GM19455 (cell line): ENCODE data around the gene FRS2.
"Not testable (repeated sequence)": the region's sequence is repeated elsewhere in the genome, so short reads cannot be mapped to it uniquely, and the experiment has no call there.

Experiments
- ATAC-seq: cut with Tn5 transposase; IDR thresholded peaks from one replicate; pipeline ENCODE4 v1.9.1; 2021; ENCODE audit not compliant: unreplicated experiment

The FRS2 gene

GRCh38 chr12:69570545-69571399 is 100.6 kb downstream of the FRS2 start:
- ATAC-seq = peak; percentile 68

GRCh38 chr12:69575346-69575745 is 105.2 kb downstream of the FRS2 start:
- no peak for ATAC-seq

DNA sequence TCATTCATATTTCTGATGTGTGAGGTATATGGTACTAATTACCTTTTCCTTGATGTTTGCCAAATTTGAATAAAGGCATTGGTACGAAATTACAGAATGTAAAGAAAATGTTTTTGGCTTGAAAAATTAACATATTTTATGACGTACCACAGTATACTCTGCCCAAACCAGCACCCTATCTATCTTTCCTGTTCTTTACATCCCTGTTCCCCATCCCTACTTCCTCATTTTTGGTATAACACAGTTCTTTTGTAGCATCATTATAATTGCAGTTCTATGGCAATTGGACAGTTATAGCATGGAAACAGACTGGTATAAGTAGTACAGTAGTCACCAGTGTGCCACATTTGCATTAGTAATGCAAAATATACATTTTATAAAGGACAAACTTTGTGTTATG is 108.1 kb downstream of the FRS2 start:
- ATAC-seq = no peak

DNA sequence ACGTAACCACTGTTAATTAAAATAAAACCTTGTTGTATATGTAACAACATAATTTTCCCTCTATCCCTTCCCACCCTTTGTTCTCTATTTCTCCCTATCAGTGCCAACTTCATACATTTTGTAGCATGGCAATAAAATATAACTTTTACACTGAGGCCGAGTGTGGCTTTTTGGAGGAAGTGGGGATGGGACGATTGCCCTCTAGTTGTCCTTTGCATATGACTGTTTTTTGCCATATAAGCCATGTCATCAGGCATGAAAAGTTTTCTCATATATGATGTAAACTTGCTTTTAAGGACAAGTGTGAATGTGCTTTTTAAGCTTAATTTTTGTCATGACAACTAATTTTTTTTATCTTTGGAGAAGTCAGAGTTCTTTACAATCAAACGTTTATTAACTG is 108.8 kb downstream of the FRS2 start:
- no peak for ATAC-seq

GRCh38 chr12:69580074-69580473 is 109.9 kb downstream of the FRS2 start:
- no peak for ATAC-seq

DNA sequence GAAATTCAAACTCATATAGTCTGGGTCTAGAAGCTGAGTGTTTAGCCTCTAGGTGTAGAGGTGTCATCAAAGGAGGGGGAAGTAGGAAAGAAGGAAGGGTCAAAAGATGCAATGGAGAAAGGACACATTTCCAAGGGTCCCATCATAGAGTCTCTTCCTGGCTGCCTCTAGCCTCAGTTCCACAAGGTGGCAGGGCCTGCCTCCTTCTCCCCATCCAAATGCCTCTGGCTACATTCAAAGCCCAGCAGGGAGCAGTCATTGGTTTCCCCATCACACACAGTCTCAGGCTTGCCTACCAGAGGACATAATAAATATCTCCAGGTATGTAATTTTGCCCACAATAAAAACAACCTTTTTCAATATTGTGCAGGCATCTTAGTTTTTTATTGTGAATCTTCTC is 113.0 kb downstream of the FRS2 start:
- no peak for ATAC-seq

DNA sequence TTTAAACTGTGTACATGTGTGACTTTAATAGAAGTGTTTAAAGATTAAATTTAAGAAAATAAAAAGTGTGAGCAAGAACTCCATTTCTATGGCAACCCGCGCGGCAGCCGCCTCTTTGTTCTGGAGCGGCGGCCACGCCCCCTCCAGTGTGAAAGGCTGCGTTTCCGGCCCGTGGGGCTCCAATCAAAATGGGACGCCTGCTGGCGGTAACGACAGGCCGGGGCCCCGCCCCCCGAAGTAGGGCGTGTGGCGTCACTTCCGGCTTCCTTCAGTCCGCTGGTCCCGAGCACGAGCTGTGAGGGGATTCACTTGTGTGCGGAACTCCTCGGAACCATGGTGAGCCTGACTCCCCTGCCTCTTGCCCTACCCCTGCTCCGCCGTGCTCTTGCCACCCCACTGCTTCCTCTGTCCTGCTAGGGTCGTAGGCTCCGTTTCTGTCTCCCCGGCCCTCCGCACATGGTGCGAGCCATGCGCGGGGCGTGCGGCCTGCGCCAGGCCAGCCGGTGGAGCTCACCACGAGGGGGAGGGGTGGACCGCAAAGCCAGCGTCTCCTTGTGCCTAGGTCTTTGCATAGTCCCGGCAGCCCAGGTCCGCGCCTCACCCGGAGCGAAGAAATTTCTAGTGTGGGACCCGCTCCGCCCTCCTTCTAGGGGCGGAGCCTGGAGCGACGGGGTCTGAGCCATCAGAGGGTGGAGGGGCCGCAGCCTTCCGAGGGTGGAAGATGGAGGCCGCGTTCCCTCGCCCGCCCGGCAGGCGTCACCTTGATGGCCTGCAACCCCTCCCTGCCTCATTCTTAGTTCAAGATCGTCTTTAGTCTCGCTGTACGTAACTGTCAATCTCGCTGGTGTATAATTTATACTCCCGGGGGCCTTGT is 115.2 kb downstream of the FRS2 start, which contains the start of gene CCT2:
TSS of gene CCT2 (plus strand) at position 271 of the 874 bp plus-strand sequence. CDS start at position 334, 63 bp downstream.
- ATAC-seq = peak; percentile 97

GRCh38 chr12:69588527-69588926 is 118.3 kb downstream of the FRS2 start:
- no peak for ATAC-seq

- ATAC-seq = no peak
Observed at GRCh38 chr12:69589082-69589481, 118.9 kb downstream of the FRS2 start.

- no peak for ATAC-seq
Observed at GRCh38 chr12:69595689-69596088, 125.5 kb downstream of the FRS2 start.

DNA sequence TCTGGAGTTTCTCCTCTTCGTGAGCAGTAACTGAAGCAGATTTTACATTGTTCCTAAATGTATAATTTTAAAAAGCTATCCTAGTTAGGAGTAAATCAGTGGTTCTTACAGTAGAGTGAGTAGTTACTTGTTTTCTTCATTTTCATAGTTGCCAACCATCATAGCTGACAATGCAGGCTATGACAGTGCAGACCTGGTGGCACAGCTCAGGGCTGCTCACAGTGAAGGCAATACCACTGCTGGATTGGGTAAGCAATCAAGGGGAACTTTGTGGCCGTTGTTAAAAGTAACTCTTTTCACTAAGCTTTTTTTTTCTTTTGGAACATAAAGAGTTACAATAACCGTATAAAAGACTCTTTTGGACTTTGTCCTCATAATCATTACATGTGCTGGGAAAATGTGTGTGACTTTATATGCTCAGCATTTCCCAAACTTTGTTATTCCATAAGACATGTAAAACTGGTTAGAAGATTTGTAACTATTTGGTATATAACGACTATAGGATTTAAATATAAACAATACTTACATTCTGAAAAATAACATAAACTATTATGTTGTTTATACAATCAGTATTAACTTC is 128.1 kb downstream of the FRS2 start:
- no peak for ATAC-seq

DNA sequence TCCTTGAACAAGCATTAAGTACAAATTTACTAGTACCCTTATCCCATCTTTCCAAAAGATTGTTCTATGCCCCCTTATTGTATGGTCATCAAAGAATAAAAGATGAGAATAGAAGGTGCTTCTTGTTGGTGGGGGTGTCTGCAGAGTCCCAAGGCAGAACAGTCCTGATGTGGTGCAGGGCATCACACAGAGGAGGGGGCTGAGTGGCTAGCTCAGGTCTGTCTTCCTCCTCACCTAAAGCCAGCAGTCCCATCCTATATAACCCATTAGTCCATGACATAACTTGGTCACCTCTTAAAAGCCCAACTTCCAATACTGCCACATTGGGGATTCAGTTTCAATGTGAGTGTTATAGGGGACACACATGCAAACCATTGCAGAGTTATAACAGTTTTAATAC is 130.6 kb downstream of the FRS2 start:
- no peak for ATAC-seq

DNA sequence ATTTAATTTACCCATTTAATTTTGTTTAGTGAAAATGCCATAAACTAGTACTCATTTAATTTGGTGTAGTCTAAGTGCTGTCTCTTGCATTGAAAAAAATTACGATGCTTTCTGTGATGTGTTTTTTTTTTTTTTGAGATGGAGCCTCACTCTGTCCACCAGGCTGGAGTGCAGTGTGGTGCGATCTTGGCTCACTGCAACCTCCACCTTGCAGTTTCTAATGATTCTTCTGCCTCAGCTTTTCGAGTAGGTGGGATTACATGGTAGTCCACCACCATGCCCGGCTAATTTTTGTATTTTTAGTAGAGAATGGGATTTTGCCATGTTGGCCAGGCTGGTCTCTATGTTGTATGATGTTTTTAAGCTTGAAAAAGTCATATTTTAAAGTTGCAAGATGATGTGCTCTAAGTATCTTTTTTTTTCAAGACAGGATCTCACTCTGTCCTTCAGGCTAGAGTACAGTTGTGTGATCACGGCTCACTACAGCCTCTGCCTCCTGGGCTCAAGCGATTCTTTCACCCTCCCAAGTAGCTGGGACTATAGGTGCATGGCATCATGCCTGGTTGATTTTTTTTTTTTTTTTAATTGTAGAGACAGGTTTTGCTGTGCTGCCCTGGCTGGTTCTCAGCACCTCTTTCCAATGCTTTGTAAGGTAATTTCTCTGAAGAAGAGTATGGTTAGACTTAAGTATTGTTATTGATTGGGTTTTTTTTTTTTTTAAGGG is 131.9 kb downstream of the FRS2 start:
- no peak for ATAC-seq

DNA sequence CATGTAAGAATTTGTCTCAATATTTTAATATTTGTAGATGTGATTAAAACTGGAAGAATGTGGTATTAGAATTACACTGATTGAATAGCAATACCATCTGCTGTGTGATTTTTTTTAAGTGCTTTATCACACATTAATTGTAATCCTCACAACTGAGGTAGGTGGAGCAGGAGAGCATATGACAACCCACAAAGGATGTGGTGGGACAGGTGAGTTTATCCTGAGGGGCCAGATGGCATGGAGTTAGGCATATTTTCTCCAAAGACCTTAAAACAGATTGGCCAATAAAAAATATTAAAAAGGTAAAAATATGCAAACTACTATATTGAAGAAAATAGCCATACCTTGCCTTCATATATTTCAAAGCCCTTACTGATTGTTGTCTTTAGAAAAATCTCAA is 132.8 kb downstream of the FRS2 start:
- ATAC-seq = no peak

- not testable (repeated sequence) for ATAC-seq
Observed at GRCh38 chr12:69603556-69603955, 133.4 kb downstream of the FRS2 start.

GRCh38 chr12:69604275-69604674 is 134.1 kb downstream of the FRS2 start:
- ATAC-seq = not testable (repeated sequence)

- no peak for ATAC-seq
Observed at GRCh38 chr12:69608114-69608513, 137.9 kb downstream of the FRS2 start.

DNA sequence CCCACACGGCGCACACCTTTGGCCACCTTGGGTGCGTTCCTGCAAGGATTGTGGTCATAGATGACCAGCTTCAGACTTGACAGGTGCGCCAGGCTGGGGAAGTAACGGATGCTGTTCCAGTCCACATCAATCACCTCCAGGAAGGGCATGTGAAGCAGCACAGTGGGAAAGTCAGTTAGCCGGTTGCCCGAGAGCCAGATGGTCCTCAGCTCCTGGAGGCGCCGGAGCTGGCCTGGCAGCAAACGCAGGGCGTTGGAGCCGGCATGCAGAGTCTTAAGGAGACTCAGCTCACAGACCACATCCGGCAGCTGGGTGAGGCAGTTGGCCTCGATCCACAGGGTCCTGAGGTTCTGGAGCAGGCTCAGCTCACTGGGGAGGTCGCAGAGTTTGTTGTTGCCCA is 139.9 kb downstream of the FRS2 start:
- no peak for ATAC-seq

- no peak for ATAC-seq
Observed at GRCh38 chr12:69610729-69611128, 140.5 kb downstream of the FRS2 start, which contains the start of gene LRRC10. Gene LRRC10, minus strand, starts transcription at chr12:69610907. Its CDS starts 69 bp downstream, at chr12:69610838.

GRCh38 chr12:69613351-69613750 is 143.2 kb downstream of the FRS2 start:
- ATAC-seq = no peak

DNA sequence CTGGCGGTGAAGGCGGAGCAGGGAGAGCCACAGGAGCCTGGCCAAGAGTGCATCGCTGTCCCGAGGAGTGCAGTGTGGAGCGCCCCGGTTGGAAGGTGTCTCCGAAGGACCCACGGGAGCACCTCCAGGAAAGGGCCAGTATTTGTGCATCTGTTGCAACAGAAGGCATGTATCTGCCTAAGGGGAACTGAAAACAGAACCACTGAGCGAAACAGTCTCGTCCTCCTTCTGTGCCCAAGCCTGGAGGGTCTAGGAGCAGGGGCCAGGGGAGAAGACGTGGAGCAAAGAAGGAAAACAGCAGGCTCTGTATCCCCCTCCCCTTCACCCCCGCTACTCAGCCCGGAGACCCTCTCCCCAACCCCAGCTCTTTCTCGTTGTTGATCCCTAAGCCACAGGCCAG is 145.8 kb downstream of the FRS2 start:
- ATAC-seq = no peak
